T-helper 1 cell treated with Interleukin-12 subunit alpha and Interleukin-12 subunit beta and Interleukin-4 antibody, amounts not matched to agents 30 ng/mL and 1 ng/mL, for 36 hours (primary cell): Measurements from ENCODE around the gene WDR1. TPM values are rescaled to one million over a fixed set of nuclear protein-coding genes. Genes with fewer than 3 reads are reported as not detected.

Source experiments
- intact Hi-C: fragments of 100-400 bp; cut with micrococcal nuclease; formaldehyde crosslinking; loops from one replicate; pipeline ENCODE4 v1.15.1; 2024
- total RNA-seq: library from RNA; stranded (reverse); gene quantifications from 2 replicates; pipeline ENCODE4 v1.2.3, GENCODE V29; 2022

Gene WDR1
- total RNA-seq, 1 donor from 2014 or later: 507 TPM

DNA sequence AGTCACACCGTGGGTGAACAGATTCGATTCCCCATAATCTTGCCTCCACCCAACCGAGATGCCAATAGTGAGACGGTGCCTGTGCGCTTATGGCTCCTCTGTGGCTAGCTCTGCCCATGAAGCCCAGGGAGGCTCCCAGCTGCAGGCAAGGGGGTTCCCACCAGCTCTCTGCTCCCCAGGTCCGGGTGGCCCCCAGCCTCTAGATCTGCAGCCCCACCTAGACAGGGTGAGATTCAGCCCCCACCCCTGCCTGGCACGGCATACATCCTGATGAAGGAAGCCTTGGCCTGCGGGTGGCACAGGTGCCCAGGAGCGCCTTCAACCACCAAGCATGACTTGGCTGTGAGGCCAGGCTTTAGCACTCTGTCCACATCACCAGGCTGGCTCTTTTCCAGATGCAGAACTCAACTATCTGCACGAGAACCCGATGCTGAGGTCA lies 40.6 kb downstream of the WDR1 start:
- intact Hi-C loops: loop anchor here (2.0 kb wide), 1 partner anchor 21 kb away; no protein-coding TSS in a partner anchor

- intact Hi-C loops: loop anchor here (2.0 kb wide), 1 partner anchor 21 kb away; no protein-coding TSS in a partner anchor
Observed at GRCh38 chr4:10075158-10075863, 41.3 kb downstream of the WDR1 start.

DNA sequence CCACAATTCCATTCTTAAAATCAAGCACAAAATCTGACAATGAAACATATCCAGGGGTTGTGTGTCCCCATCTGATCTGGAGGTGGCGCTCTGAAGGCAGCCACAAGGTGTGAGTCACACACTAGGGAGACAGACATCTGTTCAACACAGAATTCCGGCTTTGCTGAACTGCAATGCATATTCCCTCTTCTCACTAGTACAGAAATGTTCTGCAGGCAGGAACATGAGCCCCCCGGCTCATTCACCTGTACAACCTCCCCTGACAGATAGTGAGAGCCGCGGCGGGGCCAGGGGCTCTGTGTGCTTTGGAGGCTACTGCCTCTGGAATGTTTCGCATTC lies 41.9 kb downstream of the WDR1 start:
- intact Hi-C loops: loop anchor here (2.0 kb wide), 1 partner anchor 22 kb away; no protein-coding TSS in a partner anchor

DNA sequence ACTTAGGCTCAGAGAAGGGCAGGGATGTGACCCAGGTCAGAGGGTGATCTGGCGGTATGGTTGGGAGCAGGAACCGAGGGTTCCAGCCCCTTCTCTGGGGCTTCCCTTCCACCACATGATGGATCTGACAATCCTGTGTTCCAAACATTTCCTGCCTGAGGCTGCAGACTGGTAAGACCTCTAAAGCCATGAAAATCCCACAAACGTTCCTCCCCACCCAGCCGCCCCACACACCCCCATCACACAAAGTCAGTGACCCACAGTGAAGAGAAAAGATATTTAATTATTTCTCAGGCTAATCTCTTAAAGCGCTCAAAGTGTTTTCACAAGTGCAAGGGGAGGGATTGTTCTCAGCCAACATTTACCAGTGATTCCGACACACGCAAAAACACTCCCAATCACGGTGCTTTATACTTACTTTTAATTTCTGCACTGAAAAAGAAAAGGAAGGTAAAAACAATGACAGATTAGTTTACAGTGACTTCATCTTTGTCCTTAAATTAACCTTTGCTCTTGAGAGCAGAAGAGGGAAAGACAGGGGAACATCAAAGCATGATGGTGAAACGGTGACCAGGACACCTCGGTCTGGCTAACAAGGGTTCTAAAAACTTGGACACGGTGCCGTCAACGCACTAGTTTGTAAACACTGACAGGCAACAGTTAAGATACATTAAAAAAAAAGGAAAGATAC lies 42.4 kb downstream of the WDR1 start:
- intact Hi-C loops: loop anchor here (2.0 kb wide), 1 partner anchor 23 kb away; no protein-coding TSS in a partner anchor

DNA sequence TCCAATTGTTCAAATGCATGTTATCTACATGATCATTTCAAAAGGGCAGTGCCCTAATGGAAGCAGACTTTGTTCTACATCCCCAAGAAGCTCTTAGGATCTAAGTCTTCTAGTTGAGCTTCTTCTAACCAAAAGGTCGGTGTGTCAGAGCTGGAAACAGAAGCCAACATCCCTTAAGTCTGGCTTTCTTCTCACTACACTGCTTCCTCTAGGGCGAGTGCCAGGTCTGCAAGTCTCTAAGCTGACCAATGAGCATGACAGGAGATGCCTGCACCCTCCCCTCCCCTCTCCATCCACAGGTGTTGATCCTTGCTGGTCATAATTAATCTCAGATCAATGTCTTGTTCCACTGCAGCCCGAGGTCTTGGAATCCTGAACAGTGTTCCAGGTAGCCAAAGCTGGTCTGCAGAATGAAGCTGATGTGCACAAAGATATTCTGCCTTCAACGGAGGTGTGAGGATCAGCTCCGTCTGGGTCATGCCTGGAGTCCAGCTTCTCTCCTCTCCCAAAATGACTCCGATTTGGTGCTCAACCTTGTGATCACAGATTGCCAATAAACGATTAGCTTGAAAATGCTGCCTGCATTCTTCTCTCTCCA lies 44.1 kb downstream of the WDR1 start:
- intact Hi-C loops: no loop called here

DNA sequence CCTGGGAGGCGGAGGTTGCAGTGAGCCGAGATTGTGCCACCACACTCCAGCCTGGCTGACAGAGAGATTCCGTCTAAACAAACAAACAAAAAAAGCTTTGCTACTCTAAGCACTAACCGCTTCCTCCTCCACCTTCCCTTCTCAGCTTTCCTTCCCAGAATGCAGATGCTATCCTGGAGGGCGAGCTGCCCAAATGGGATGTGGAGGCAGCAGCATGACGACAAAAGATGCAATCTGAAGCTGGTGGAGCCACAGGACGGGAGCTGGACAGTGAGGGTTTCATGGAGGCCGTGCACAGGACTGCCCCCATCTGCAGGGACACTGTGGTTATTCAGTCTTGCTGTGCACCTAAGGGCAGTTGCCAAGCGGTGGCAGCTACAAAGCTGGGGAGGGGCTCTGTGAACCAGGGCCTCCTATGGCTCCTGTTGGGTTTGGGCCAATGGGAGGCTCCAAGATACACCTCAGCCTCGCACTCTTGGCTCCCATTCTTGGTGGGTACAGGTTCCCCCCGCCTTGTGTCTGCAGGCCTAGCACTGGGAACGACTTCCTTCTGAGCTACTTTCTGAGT lies 47.4 kb downstream of the WDR1 start:
- intact Hi-C loops: no loop called here

DNA sequence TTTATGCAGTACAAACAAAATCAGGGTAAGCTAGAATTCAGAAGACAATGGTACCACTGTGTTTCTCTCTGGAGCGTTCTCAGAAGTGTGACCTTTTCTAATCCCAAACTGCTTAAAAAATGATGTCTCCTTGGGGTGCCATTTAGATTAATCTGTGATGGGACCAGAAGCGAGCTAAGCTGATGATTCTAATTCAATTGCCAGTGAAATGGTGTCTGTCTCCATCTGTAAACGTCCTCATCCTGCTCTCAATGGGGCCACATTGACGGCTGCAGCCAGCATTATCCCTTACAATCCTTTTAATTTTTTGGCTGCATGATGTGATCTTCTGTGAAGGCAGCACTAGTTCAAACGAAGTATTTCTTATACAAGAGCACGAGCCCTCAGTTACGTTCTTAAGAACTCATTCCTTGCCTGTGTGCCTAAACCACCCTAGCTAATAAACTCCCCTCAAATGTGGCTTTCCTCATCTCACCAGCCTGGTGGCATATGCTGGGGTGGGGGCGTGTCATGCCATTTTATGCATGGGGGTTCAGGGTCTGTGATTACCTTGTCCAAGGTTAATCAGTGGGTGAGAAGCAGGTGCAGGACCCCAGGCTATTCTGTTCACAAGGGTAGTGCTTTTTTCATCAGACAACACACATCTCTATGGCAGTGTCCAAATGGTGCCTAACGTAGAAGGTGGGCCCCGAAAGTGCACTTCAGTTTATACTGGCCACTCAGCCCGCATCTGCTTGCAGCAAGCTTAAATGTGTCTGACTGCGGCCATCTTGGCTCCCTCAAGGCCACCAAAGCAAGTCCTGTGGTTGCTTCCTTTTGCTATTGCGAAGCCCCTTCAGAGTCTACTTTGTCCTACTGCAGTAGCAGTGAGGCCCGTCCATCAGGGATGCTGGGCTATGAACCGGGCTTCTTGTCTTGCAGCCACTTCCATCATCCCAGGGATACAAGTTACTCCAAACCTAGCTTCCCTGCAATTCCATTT lies 49.6 kb downstream of the WDR1 start:
- intact Hi-C loops: no loop called here

DNA sequence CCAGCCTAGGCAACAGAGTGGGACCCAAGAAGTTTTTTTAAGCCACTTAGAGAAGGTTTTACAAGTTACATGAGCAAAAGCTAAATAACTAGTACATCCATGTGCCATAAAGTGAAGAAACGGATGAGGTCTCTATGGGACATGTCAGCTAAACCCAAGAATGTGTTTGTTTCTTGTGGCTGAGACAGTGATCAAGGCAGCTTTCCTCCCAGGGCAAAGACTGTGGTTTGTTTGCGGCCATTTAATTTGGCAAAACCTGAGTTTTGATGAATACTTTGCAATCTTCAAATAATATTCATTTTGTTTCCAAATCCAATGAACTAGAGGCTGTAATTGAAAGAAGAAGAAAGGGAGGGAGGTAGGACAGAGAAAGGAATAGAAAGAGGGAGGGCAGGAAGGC lies 50.4 kb downstream of the WDR1 start:
- intact Hi-C loops: no loop called here

DNA sequence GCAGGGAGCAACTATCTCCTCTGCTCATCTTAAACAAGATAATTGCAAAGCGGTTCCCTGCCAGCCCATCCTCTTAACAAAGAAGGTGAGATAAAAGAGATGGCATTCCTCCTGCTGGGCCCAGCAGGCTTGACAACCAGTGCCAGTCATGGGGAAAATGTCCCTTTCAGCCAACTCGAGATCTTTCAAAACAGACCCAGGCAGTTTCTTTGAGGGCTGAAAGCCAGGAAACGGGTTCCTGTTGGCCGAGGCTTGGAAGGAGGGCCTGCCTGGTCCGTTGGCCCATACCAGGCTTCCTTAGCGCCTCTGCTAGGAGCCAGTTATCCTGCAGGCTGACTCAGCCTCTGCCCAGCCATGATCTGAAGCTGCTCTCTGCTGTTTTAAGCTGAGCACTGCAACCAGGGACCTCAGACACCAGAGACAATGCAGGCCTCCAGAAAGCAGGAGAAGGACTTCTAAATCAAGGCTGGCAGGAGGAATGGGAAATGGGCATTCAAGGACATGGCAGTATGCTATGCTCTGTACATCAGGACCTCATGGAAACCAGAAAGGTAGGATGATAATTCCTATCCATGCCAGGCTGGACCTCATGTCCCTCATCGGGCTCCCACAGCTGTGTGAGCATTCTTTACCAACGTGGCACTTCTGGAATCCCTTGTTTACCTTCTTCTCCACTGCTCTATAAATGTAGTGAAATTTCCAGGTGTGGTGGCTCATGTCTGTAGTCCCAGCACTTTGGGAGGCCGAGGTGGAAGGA lies 52.9 kb downstream of the WDR1 start:
- intact Hi-C loops: no loop called here

- intact Hi-C loops: no loop called here
Observed at GRCh38 chr4:10061650-10062415, 54.8 kb downstream of the WDR1 start.

DNA sequence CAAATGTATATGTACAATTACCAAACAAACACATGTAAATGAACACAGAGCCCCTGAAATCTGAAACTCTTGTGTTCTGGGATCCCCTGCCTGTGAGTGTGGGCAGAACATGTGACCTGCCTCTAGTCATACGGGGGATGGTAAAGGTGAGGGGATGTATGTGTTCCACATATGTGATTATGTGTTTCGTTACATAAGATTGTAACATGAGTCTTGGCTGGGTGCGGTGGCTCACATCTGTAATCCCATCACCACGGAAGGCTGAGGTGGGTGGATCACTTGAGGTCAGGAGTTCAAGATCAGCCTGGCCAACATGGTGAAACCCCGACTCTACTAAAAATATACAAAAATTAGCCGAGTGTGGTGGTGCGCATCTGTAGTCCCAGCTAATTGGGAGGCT lies 58.2 kb downstream of the WDR1 start:
- intact Hi-C loops: no loop called here

DNA sequence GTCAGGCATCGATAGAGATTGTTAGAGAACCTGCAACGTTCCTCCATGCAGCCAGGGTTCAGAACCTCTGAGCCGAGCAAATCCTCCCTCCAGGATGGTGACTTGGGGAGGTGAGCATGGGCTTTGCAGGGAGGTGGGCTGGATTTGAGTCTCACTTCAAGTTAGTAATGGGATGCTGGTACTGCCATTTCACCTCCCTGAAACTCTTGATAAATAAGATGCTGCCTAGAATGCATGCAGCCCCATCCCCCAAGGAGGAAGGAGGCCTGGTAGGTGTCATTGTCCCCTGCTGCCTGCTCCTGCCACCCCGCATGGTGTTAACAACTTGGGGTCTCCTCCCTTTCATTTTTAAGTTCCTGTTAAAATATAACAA lies 59.6 kb downstream of the WDR1 start:
- intact Hi-C loops: no loop called here

- intact Hi-C loops: no loop called here
Observed at GRCh38 chr4:10056334-10057022, 60.1 kb downstream of the WDR1 start.

DNA sequence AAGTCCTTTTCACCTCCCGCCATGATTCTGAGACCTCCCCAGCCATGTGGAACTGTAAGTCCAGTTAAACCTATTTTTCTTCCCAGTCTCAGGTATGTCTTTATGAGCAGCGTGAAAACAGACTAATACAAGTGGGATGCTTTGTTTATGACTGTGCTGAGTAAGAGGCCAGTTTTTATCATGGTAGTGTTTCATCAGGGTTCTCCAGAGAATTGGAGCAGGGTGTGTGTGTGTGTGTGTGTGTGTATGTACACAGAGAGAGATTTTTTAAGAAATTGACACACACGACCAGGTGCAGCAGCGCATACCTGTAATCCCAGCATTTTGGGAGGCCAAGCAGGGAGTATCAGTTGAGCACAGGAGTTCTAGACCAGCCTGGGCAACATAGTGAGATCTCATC lies 60.7 kb downstream of the WDR1 start:
- intact Hi-C loops: no loop called here

DNA sequence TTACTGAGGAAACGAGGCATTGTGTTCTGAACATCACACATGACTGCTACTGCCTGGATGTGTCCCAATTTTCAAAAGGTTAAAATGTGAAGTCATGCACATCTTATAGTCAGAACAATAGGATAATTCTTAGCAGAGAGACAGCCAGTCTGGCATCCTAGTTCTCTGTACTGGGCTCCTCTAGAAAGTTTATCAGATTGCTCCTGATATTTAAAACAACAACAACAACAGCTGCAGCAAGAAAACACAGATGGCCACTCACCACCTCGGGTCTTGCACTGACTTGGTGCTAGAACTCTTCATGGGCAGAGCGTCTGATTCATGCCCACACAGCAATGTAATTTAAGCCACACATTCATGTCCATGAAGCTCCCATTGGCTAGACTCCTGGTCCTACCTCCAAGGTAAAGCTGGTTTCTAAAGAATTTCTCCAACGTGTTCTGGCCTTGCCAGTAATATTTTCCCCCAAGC lies 62.0 kb downstream of the WDR1 start:
- intact Hi-C loops: no loop called here

DNA sequence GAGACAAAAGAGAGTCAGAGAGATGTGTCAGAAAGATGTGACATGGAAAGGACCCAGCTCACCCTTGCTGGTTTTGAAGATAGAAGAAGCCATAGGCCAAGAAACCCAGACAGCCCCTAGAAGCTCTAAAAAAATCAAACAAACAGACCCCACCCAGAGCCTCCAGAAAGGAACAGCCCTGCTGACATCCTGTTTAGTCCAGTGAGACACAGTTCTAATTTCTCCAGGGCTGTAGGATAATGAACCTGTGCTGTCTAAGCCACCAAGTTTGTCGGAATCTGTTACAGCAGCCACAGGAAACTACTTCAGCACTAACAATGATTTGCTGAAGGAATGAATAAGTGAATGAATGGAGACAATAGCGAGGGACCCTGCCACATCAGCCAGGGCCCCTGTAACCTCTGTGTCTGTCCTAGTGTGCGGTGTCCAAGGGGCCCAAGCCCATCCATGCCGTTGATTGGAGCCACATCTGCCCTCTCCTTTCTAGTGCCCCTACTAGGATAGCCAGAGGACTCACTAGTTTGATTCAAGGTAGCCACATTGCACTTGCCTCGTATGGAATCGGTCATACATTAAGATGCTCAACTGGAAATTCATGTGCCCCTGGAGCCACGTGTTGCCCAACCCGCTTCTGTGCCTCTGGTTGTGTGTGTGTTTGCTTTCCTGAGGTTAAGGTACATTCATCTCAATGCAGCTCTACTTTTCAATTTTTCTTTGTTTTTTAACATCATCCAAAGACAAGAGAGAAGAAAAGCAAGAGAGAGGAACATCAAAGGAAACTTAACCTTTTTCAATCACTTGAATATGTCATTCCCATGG lies 62.8 kb downstream of the WDR1 start:
- intact Hi-C loops: no loop called here

DNA sequence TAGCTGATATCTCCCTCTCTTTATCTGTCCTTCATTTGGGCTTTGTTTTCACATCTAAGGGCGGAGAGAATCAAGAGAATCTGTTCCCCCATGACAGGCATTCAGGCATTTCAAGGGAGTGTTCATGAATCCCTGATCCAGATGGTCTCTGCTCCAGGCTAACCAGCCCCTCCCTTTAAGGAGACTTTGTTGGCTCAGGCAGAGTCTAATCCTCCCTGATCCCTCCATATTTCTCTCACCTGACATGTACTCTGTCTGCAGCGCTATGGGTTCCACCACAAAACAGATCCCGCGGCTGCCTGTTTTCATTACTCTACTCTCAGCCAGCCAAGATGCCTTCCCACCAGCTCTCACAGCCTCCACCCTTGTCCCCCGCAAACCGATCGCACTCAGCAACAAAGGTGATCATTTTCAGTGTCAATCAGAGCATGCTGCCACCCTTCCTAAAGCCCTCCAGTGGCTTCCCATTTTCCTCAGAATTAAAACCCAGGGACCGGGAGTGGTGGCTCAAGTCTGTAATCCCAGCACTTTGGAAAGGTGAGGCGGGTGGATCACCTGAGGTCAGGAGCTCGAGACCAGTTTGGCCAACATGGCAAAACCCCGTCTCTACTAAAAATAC lies 65.0 kb downstream of the WDR1 start:
- intact Hi-C loops: no loop called here
